ENCODE measurements around the gene MAB21L3.

DNA sequence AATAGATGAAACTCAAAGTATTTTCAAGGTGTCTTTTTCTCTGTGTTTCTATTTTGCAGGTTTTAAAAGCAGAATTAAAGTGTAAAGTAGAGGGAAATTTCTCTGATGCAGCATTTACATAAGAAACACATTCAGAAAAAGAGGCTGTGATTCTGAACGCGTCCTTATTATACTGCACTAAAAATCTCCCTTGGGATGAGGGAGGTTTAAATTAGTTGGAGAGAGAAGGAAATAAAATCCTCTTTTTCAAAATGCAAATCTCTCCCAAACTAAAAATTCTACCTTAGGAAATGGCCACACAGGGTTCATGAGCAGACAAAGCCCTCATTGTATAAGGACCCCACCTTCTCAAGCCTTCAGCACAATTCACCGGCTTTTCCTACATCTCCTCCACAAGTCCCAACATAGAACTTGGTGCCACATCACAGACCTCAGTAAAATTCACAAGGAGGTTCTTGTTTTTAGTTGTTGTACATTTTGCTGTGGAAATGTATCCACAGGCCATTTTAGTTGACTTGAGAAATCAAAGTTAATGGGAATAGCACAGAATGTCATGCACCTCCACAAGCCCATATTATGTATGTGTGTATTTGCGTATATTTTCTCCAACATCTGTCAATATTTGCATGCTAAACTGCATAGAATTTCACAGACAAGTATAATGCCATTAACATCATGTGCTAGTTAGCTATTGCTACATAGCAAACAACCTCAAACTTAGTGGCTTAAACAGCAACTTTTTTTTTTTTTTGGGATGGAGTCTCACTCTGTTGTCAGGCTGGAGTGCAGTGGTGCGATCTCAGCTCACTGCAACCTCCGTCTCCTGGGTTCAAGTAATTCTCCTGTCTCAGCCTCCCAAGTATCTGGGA lies 59.8 kb downstream of the MAB21L3 start:
- no peak for TF ChIP-seq POLR2AphosphoS5 (IDR thresholded peaks at IDR 0.05; ENCODE audit: low read depth, low read length)
- no peak for TF ChIP-seq POLR2A (IDR thresholded peaks at IDR 0.05; ENCODE audit: low read depth, low read length)
- TF ChIP-seq TAF1 (IDR thresholded peaks at IDR 0.05; ENCODE audit: low read depth, low read length), result no peak
- no peak for TF ChIP-seq POU2F2 (IDR thresholded peaks at IDR 0.05; ENCODE audit: low read depth, low read length)
